CD4-positive, alpha-beta T cell (primary cell): ENCODE data around the gene TAF3. TPM values are rescaled to one million over a fixed set of nuclear protein-coding genes. Genes with fewer than 3 reads are reported as not detected.

ENCODE experiments used
- ATAC-seq: fragments of 200-7000 bp; cut with Tn5 transposase; one replicate; pipeline ENCODE4 v1.10.0; 2022; ENCODE audit warnings: mild to moderate bottlenecking; ENCODE audit not compliant: poor library complexity
- CTCF ChIA-PET: fragments of 350-600 bp; sonication (Branson Sonifier 250); formaldehyde crosslinking; loops from one replicate; lab custom pipeline; 2021; ENCODE audit warnings: antibody characterized with exemption, inconsistent platforms; lab: Charles Lee
- POLR2A ChIA-PET: fragments of 350-600 bp; sonication (Branson Sonifier 250); formaldehyde crosslinking; loops from one replicate; lab custom pipeline; 2021; ENCODE audit warnings: antibody characterized with exemption, inconsistent platforms; lab: Charles Lee
- DNase-seq, 14 experiments: peaks; one replicate each; pipeline ENCODE4 v3.0.0-alpha.2; 2013 to 2020; ENCODE audit warnings: mixed read lengths in 2 of 14
- H3K27ac ChIP-seq, 2 donors: one replicate each; pipeline versions ENCODE4 v1.5.1 to v1.7.0; 2013; ENCODE audit warnings: low read length in 2 of 2, low read depth in 1 of 2, mild to moderate bottlenecking in 1 of 2
- H3K27me3 ChIP-seq, 2 experiments: 1 replicate in 1 of 2; 2 replicates in 1 of 2; pipeline versions ENCODE4 v1.6.1 to v1.7.0; 2013; ENCODE audit warnings: low read length in 2 of 2, control low read depth in 1 of 2, mild to moderate bottlenecking in 1 of 2, moderate library complexity in 1 of 2; ENCODE audit not compliant: insufficient read depth in 2 of 2, control insufficient read depth in 1 of 2
- H3K36me3 ChIP-seq: one replicate; pipeline ENCODE4 v1.6.1; 2013; ENCODE audit warnings: low read length, control low read depth; ENCODE audit not compliant: insufficient read depth
- H3K4me1 ChIP-seq: one replicate; pipeline ENCODE4 v1.6.1; 2013; ENCODE audit warnings: low read length, control low read depth; ENCODE audit not compliant: insufficient read depth
- H3K4me3 ChIP-seq: one replicate; pipeline ENCODE4 v1.5.1; 2013; ENCODE audit warnings: mild to moderate bottlenecking, low read length, moderate library complexity
- H3K9me3 ChIP-seq, 2 experiments: 1 replicate in 1 of 2; 2 replicates in 1 of 2; pipeline versions ENCODE4 v1.6.1 to v1.7.0; 2013; ENCODE audit warnings: low read length in 2 of 2, mild to moderate bottlenecking in 2 of 2, control low read depth in 1 of 2, moderate library complexity in 1 of 2; ENCODE audit not compliant: control insufficient read depth in 1 of 2, insufficient read depth in 1 of 2
- H3K27ac Mint-ChIP-seq: one replicate; pipeline ENCODE4 v1.8.0; 2020; ENCODE audit warnings: mixed read lengths
- H3K27me3 Mint-ChIP-seq: one replicate; pipeline ENCODE4 v1.8.0; 2021; ENCODE audit warnings: mixed read lengths
- H3K36me3 Mint-ChIP-seq: one replicate; pipeline ENCODE4 v1.8.0; 2021; ENCODE audit warnings: low read depth, mixed read lengths
- H3K4me1 Mint-ChIP-seq: one replicate; pipeline ENCODE4 v1.8.0; 2021; ENCODE audit warnings: low read depth, mixed read lengths
- H3K4me3 Mint-ChIP-seq: one replicate; pipeline ENCODE4 v1.8.0; 2020; ENCODE audit warnings: mild to moderate bottlenecking, mixed read lengths
- H3K9me3 Mint-ChIP-seq: one replicate; pipeline ENCODE4 v1.8.0; 2020; ENCODE audit warnings: mixed read lengths
- CTCF ChIP-seq: fragments of 200-600 bp; IDR thresholded peaks from one replicate; pipeline ENCODE4 v1.8.0; 2022; ENCODE audit warnings: antibody characterized with exemption, mild to moderate bottlenecking
- intact Hi-C, 2 experiments: fragments of 100-400 bp; cut with DNase I in 1 of 2; cut with micrococcal nuclease in 1 of 2; formaldehyde crosslinking; loops; one replicate each; pipeline versions ENCODE4 v1.15.1 to v1.9.0; 2023 to 2025; cut with DNase I, micrococcal nuclease
- total RNA-seq, 174 experiments: library from RNA in 2 of 174; stranded (reverse) in 2 of 174; gene quantifications; one replicate each; pipeline ENCODE4 v1.2.3 and lab custom pipeline; 2021 to 2026

Gene TAF3
- total RNA-seq, 2 experiments from 2014 or later = 12.6 to 12.8 TPM

- Histone ChIP-seq H3K36me3 (no peaks in the 10 kb centered on the region), H3K4me1 (peaks cover 7% of the 10 kb centered on the region), H3K9me3 (no peaks in the 10 kb centered on the region), H3K27me3 (no peaks in the 10 kb centered on the region), H3K4me3 (no peak overlapping the region), H3K27ac (no peak overlapping the region)
- Mint-ChIP-seq H3K4me3 (no peak overlapping the region), H3K36me3 (peaks cover 2% of the 10 kb centered on the region), H3K27ac (no peak overlapping the region), H3K27me3 (no peaks in the 10 kb centered on the region), H3K4me1 (peaks cover 49% of the 10 kb centered on the region), H3K9me3 (no peaks in the 10 kb centered on the region)
- ChIA-PET POLR2A (no interaction called here), CTCF (no interaction called here)
- DNase-seq (no peak), ATAC-seq (no peak)
- intact Hi-C loops = no loop called here
- TF ChIP-seq CTCF = no peak
These were observed 90.4 kb downstream of the TAF3 start for GRCh38 chr10:7908541-7909210.

GRCh38 chr10:7913126-7913872 is 95.0 kb downstream of the TAF3 start:
- no peaks in the 10 kb centered on the region for H3K27me3 Mint-ChIP-seq
- no peaks in the 10 kb centered on the region for H3K9me3 Mint-ChIP-seq
- Histone ChIP-seq H3K4me3 (no peak overlapping the region), H3K9me3 (peaks cover 0 to 3% of the 10 kb centered on the region in 2 experiments), H3K27ac (no peak overlapping the region), H3K36me3 (no peaks in the 10 kb centered on the region), H3K4me1 (peaks cover 4% of the 10 kb centered on the region), H3K27me3 (no peaks in the 10 kb centered on the region)
- ATAC-seq (no peak), DNase-seq (no peak)
- ChIA-PET POLR2A (no interaction called here), CTCF (no interaction called here)
- H3K4me1 Mint-ChIP-seq = peaks cover 25% of the 10 kb centered on the region
- H3K36me3 Mint-ChIP-seq = peaks cover 3% of the 10 kb centered on the region
- no peak for TF ChIP-seq CTCF
- no peak overlapping the region for H3K27ac Mint-ChIP-seq
- H3K4me3 Mint-ChIP-seq = no peak overlapping the region
- intact Hi-C loops = no loop called here

GRCh38 chr10:7915923-7916536 is 97.7 kb downstream of the TAF3 start:
- H3K27me3 Mint-ChIP-seq = no peaks in the 10 kb centered on the region
- Histone ChIP-seq H3K4me3 (no peak overlapping the region), H3K27ac (no peak overlapping the region), H3K9me3 (peaks cover 0 to 3% of the 10 kb centered on the region in 2 experiments), H3K27me3 (no peaks in the 10 kb centered on the region), H3K4me1 (no peaks in the 10 kb centered on the region), H3K36me3 (no peaks in the 10 kb centered on the region)
- no peak overlapping the region for H3K27ac Mint-ChIP-seq
- ChIA-PET CTCF (no interaction called here), POLR2A (interaction anchor here (0.7 kb wide), 1 partner anchor 164 kb away, joined by 3 read pairs; no protein-coding TSS in a partner anchor)
- no peak for TF ChIP-seq CTCF
- intact Hi-C loops = no loop called here
- H3K4me1 Mint-ChIP-seq = peaks cover 22% of the 10 kb centered on the region
- peaks cover 3% of the 10 kb centered on the region for H3K36me3 Mint-ChIP-seq
- H3K4me3 Mint-ChIP-seq = no peak overlapping the region
- ATAC-seq = no peak
- no peaks in the 10 kb centered on the region for H3K9me3 Mint-ChIP-seq
- no peak for DNase-seq
